Measurements from ENCODE around the gene PRM3.
"Not testable (repeated sequence)": the region's sequence is repeated elsewhere in the genome, so short reads cannot be mapped to it uniquely, and the experiment has no call there.

PRM3 gene

DNA sequence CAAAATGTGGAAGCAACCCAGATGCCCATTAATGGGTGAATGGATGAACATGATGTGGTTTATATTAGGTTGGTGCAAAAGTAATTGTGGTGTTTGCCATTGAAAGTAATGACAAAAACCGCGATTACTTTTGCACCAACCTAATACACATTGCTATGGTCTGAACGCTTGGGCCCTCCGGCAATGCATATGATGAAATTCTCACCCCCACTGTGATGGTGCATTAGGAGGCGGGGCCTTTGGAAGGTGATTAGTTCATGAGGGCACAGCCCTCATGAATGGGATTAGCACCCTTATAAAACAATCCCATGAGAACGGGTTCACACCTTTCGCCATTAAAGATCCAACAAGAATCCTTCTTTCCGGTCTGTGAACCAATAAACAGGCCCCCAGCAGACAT is 33.0 kb upstream of the PRM3 start:
- DNase-seq (ENCODE audit: extremely low read depth in 1 of 2, low read depth in 1 of 2), result no peak

DNA sequence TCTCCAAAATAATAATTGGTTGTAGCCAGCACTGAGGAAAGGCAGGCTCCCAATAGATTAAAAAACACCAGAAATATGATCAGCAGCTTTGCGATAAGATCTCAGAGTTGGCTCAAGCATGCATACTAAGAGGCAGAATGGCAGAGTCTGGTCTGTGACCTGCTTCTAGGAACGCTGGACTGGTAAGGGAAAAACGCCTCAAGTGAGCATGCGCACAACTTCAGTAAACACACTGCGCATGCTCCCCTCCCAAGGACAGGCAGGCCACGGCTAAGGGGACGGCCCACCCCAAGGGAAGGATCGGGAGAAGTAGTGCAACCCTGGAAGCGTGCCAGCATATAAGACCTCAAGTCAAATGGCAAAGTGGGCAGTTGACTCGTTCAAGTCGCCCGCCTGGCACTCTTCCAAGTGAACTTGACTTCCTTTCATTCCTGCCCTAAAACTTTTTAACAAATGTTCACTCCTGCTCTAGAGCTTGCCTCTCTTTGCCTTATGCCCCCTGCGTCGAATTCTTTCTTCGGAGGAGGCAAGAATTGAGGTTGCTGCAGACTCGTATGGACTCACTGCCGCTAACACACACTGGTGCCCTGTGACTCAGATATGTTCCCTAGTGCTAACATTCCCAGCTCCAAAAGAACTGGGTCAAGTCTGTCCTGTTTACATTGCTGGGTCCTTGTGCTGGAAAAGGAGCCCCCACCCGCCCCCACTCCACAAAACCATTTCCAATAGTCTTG is 30.1 kb upstream of the PRM3 start:
- DNase-seq (ENCODE audit: extremely low read depth in 1 of 2, low read depth in 1 of 2), result no peak

DNA sequence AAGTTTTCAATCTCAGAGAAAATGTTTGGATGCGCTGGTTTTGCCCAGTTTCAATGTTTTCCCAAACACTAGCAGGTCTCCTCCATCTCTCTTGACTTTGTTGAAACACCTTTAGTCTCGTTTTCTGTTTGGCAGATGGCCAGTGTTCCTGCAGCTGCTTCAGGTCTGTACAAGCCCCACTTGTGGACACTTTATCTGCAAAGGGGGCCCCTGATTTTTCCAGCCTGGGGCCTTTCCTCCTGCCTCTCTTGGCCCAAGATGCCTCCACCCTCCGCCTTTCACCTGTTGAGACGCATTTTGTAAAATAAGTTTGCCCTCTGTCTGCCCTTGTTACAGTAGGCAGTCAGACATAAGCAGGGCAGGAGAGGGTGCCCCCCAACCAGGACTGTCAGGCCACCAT is 29.5 kb upstream of the PRM3 start:
- DNase-seq (ENCODE audit: extremely low read depth in 1 of 2, low read depth in 1 of 2), result no peak

DNA sequence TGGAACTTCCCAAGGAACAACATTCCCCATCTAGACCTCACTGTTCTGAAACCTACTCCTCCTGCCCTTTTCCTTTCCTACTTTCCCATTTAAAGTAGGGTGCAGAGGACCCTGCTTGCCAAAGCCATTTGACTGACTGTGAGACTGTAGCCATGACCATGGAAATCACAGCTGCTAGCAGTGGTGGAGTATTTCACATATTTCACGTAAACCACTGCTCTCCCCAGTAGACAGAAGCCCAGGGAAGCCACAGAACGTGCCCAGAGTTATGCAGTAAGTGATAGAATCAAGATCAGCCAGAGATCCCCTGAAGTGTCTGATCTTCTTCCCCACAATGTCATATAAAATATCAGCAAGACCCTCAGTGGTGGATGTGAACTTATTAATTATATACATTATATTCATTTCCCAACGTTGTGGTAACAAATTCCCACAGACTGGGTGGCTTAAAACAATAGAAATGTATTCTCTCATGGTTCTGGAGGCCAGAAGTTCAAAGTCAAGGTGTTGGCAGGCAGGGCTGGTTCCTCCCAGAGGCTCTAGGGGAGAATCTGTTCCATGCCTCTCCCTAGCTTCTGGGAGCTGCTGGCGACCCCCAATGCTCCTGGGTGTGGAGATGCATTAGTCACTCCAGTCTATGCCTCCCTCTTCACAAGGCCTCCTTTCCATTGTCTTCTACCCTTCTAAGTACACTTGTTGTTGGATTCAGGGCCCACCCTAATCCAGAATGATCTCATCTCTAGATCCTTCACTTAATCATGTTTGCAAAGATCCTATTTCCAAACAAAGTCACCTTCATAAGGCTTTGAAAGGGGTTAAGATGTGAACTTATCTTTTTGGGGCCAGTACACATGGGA is 28.4 kb upstream of the PRM3 start:
- DNase-seq (ENCODE audit: extremely low read depth in 1 of 2, low read depth in 1 of 2), result no peak

DNA sequence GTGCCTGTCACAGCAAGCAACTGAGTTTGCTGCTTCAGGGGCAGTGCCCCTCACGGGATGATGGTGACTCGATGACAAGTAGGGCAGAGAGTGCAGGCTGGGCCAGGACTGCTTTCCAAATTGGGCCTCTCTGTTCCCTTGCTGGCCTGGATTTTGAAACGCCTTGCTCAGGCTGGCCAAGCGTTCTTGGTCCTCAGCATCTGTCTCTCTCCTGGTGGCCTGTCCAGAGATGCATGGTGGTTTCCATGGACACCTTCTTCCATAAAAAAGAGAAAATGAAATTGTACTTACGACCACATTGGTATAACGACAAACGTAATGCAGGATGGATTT is 27.1 kb upstream of the PRM3 start:
- DNase-seq (ENCODE audit: extremely low read depth in 1 of 2, low read depth in 1 of 2), result no peak

DNA sequence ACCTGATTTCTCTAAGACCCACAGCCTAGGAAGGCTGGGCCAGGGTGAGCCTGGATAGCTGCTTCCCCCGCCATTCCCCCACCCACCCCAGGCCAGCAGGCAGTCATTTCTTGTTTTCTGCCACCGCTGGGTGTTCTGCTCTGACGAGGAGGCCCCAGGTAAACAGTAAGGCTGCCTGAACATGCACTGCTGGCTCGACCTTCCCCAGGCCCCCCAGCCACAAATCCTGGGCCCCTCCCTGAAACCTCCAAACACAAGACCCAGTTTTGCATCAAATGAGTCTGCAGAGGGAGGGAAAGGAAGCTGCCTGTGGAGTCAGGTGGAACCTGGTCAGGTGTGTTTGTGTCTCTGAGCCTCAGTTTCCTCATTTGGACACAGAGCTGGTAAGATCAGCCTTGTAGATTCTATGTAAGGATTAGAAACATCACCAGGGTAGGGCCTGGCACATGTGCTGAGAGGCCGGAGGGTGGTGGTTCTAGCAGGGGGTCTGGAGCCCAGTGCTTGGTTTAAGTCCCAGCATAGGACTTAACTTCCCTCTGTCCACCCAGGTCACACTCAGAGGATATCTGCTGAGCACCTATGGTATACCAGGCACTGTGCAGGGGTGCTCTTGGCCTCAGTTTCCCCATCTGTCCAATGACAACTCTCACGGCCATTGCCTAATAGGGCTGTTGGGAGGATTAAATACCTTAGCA is 26.6 kb upstream of the PRM3 start:
- no peak for DNase-seq (ENCODE audit: extremely low read depth in 1 of 2, low read depth in 1 of 2)

DNA sequence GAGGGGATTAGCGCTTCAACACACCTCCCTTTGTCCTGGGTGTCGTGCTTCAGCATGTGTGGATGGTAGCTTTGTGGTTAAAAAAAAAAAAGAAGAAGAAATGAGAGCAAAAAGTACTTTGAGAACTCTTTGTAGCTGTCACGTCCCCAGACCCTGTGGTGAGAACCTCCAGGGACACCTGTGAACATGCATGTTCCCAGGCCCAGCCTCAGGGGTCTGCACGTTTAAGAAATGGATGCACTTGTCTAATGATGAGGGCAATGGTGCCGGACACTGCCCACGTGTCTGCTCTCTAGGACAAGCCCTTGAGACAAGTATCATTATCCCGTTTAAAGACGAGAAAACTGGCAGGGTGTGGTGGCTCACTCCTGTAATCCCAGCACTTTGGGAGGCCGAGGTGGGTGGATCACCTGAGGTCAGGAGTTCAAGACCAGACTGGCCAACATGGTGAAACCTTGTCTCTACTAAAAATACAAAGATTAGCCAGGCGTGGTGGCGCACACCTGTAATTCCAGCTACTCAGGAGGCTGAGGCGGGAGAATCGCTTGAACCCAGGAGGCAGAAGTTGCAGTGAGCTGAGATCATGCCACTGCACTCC is 25.6 kb upstream of the PRM3 start:
- DNase-seq (ENCODE audit: extremely low read depth in 1 of 2, low read depth in 1 of 2), result not testable (repeated sequence)

DNA sequence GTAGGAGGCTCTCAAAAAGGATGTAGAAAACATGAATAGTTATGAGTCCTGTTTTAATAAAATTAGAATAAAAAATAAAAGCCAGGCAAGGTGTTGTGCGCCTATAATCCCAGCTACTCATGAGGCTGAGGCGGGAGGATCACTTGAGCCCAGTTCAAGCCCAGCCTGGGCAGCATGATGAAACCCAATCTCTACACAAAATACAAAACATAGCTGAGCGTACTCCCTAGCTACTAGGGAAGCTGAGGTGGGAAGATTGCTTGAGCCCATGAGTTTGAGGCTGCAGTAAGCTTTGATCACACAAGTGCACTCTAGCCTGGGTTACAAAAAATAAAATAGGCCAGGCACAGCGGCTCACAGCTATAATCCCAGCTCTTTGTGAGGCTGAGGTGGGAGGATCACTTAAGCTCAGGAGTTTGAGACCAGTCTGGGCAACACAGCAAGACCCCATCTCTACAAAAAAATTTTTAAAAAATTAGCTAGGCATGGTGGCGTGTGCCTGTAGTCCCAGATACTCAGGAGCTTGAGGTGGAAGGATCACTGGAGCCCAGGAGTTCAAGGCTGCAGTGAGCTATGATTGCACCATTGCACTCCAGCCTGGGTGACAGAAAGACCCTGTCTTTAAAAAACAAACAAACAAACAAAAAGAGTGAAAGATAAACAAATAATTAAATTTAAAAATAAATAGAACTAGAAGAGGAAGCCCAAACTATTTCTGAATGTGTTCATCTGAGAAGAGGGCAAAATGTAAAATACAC is 24.9 kb upstream of the PRM3 start:
- DNase-seq (ENCODE audit: extremely low read depth in 1 of 2, low read depth in 1 of 2), result no peak

DNA sequence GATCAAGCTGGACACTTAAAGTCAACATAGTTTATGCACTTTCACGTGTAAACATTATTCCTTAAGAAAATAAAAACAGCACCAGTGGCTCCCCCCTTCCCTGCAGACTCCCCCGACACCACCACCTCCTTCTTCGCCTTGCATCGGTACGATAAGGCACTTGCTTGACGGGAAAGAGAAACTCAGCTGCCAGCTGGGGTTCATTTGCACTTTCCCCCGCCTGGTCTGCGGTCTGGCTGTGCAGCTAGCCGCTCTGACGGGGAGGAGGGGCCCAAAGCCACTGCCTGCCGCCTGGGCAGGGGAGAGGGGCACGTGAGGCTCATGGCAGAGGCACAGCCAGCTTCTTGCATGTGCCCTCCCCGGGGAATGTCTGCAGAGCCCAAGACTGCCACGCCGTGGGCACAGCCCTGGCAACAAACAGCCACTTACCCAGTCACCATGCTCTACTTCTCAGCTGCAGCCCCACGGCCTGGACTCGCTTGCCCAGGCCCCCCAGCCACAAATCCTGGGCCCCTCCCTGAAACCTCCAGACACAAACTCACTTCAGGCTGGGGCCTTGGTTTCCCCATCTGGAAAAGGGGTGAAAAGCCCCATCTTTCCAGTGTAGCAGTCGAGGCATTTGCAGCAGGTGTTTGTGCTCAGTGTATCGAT is 24.2 kb upstream of the PRM3 start:
- peak; percentile 41 to 51 for DNase-seq (ENCODE audit: extremely low read depth in 1 of 2, low read depth in 1 of 2)

DNA sequence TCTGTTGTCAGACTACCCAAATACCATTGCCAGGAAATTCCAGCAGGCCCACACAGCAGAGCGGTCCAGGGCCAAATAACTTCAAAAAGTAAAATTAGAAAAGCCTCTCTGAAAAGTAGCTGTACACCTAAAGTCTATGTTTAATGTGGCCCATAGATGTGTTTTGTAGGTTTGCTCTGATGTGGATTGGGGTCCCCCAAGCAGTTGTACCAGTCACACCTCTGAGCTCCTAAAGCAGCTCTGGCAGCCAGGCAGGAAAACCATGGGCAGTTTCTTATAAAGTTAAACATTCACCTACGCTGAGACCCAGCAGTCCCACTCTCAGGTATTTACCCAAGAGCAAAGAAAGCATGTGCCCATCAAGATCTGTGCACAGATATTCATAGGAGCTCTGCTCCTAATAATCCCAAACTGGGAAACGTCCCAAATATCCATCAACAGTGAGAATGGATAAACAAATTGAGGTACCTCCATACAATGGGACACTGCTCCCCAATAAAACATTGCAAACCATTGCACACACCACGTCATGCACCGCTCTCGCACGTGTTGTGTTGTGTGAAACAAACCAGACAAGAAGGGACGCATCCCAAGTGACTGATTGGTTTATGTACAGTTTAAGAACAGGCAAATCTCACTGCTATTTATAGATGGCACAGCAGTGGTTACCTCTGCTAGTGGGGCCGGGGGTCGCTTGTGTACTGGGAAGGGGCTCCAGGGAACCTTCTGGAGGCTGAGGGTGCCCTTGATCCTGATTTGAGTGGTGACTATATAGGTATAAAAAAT is 23.5 kb upstream of the PRM3 start:
- DNase-seq (ENCODE audit: extremely low read depth in 1 of 2, low read depth in 1 of 2), result no peak

DNA sequence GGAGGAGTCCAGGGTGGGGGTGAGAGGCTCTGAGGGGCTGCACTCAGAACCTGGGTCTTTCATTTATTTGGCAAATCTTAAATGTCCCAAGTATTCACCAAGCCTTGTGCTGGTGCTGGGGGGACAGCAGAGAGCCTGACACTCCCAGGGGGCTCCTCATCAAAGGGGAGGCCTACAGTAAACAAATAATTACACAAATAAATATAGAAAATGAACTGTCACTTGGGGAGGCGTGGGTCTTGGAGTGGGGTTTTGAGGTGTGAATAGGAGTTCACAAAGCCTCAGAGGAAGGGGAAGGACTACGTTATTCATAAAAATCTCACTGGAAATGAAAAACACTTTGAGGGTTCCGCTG is 22.9 kb upstream of the PRM3 start:
- DNase-seq (ENCODE audit: extremely low read depth in 1 of 2, low read depth in 1 of 2), result no peak

DNA sequence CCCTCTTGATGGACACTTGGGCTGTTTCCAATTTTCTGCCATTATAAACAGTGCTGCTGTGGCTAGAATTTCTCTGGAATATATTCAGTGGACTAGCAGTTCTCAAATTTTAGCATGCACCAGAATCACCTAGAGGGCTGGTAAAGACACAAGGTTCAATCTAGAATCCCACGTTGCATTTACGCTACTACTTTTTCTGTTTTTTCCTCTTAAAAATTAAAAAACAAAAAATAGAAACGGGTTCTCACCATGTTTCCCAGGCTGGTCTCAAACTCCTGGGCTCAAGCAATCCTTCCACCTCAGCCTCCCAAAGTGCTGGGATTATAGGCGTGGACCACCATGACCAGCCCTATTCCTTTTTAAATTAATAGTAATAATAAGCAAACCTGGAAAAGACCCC is 22.2 kb upstream of the PRM3 start:
- no peak for DNase-seq (ENCODE audit: extremely low read depth in 1 of 2, low read depth in 1 of 2)

DNA sequence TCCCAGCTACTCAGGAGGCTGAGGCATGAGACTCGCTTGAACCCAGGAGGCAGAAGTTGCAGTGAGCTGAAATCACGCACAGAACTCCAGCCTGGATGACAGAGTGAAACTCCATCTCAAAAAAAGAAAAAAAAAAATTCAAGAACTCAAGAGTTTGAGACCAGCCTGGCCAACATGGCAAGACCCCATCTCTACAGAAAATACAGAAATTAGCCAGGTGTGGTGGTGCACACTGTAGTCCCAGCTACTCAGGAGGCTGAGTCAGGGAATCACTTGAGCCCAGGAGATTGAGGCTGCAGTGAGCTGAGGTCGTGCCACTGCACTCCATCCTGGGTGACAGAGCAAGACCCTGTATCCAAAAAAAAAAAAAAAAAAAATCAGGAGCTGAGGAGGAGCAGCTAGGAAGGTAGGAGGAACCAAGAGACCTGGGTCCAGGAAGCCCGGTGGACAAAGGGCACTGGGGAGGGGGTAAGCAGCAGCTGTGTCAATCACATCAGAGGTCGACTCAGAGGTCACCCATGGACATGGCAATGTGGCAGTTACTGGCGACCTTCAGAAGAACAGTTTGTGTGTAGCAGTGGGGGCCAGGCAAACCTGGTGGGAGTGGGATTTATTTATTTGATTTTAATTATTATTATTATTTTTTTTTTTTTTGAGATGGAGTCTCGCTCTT is 18.8 kb upstream of the PRM3 start:
- no peak for DNase-seq (ENCODE audit: extremely low read depth in 1 of 2, low read depth in 1 of 2)

DNA sequence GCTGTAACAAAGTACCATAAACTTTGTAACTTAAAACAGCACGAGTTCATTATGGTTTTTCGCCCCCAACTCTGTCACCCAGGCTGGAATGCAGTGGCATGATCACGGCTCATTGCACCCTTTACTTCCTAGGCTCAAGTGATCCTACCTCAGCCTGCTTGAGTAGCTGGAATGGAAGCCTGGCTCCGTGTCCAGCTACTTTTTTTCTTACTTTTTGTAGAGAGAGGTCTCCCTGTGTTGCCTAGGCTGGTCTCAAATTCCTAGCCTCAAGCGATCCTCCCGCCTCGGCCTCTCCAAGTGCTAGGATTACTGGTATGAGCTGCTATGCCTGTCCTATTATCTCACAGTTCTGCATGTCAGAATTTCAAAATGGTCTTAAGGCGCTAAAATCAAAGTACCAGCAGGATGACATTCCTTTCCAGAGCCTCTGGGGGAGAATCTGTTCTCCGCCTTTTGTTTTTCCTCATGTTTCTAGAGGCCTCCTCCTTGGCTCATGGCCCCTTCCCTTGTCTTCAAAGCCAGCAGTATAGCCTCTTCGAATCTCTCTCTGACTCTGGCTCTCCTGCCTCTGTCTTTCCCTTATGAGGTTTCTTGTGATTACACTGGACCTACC is 17.8 kb upstream of the PRM3 start:
- DNase-seq (ENCODE audit: extremely low read depth in 1 of 2, low read depth in 1 of 2), result no peak

DNA sequence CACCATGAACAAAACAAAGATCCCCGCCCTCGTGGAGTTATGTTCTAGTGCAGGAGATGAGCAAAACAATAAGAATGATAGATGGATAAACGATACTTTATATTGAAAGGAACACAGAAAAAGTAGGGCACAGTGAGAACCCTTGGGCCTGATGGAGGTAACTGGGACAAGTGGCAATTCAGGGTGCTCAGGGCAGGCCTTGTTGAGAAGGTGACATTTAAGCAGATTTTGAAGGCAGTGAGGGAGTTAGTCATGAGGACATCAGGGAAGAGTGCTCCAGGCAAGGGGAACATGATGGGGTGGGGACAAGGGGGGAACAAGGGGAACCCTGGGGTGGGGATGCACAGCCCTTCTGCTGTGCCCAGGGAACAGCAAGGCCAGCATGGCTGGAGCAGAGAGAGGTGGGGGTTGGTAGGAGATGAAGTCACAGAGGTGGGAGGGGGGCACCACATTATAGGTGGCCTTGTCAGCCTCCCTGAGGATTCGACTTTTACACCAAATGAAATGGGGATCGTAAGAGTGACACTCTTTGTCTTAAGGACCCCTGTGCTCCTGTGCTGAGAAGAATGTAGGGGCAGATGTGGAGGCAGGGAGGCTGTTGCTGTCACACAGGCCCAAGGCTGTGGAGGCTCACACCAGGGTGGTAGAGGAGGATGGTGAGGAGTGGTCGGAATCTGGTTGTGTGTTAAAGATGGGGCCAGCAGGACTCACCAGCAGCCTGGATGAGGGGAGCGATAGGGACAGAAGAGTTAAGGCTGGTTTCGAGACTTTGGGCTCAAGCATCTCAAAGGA is 16.9 kb upstream of the PRM3 start:
- DNase-seq (ENCODE audit: extremely low read depth in 1 of 2, low read depth in 1 of 2), result no peak

DNA sequence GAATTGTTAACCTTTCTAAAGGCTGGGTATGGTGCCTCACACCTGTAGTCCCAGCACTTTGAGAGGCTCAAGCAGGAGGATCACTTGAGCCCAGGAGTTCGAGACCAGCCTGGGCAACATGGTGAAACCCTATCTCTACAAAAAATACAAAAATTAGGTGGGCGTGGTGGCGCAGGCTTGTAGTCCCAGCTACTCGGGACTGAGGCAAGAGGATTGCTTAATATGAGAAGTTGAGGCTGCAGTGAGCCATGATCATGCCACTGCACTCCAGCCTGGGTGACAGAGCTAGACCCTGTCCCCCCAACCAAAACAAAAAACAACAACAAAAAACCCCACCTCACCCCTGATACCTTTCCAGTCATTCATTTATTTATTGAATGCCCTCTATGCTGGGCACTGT is 16.3 kb upstream of the PRM3 start:
- DNase-seq (ENCODE audit: extremely low read depth in 1 of 2, low read depth in 1 of 2), result not testable (repeated sequence)

DNA sequence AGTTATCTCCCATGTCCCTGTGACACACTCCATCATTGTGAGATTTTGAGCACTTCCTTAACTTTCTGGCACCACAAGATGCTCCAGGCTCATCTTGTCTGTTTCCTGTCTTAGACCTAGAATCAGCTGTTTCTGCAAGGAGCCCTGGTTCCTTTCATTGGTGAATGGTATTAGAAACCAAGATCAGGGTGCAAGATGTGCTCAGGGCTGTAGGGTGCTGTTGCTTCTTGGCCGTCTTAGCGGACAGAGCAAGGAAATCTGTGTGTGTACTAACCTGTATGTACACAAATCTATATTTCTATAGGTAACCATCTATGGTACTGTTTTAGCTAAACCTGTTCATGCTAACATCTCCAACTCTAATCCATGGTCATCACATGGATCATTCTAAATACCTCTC is 15.8 kb upstream of the PRM3 start:
- DNase-seq (ENCODE audit: extremely low read depth in 1 of 2, low read depth in 1 of 2), result no peak

DNA sequence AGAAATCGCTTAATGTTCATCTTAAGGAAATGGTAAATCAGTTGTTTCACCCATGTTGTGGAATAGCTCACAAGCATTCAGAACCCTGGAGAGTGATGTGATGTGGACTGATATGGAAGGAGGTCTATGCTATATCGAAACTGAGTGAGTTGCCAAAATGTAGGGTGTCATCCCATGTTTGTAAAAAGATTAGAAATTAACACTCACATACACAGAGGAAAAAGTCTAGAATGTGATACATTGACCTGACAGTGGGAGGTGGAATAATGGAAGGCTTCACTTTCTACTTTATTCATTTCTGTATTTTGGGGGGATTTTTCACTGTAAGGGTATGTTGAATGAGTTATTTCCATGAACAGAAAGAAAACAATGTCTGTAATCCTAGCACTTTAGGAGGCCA is 12.4 kb upstream of the PRM3 start:
- no peak for DNase-seq (ENCODE audit: extremely low read depth in 1 of 2, low read depth in 1 of 2)

Measured in stimulated activated CD8-positive, alpha-beta memory T cell treated with anti-CD3 and anti-CD28 coated beads, Interleukin-7, amount 100 ng/mL, for 48 hours (primary cell).